Measurements from ENCODE around the gene SH3BGR. TPM values are rescaled to one million over a fixed set of nuclear protein-coding genes. Genes with fewer than 3 reads are reported as not detected.
A peak's percentile ranks its signal among the peaks of the same experiment; 100 is the strongest.

Gene SH3BGR
- total RNA-seq, 6 donors from 2014 or later: 3.9 to 25.1 (median 4.4) TPM; not detected in 2

GRCh38 chr21:39523399-39523798 is 71.6 kb downstream of the SH3BGR start:
- no peak overlapping the region for H3K4me3 ChIP-seq
- H3K27me3 ChIP-seq: no peaks in the 10 kb centered on the region
- TF ChIP-seq CTCF (IDR thresholded peaks at IDR 0.05) (no peak), POLR2AphosphoS5 (IDR thresholded peaks at IDR 0.05) (no peak), POLR2A (IDR thresholded peaks at IDR 0.05) (no peak), EP300 (IDR thresholded peaks at IDR 0.05) (no peak)
- H3K4me1 ChIP-seq: peaks cover 0 to 31% (median 17%) of the 10 kb centered on the region in 4 donors
- no peaks in the 10 kb centered on the region for H3K36me3 ChIP-seq
- DNase-seq (peak in 1 of 2 donors; percentile 72), ATAC-seq (ENCODE audit: low FRiP score in 2 of 2) (no peak)
- no peaks in the 10 kb centered on the region for H3K9me3 ChIP-seq
- H3K27ac ChIP-seq: no peak overlapping the region

- TF ChIP-seq CTCF (IDR thresholded peaks at IDR 0.05) (no peak), POLR2AphosphoS5 (IDR thresholded peaks at IDR 0.05) (no peak), EP300 (IDR thresholded peaks at IDR 0.05) (no peak), POLR2A (IDR thresholded peaks at IDR 0.05) (no peak)
- DNase-seq (no peak), ATAC-seq (ENCODE audit: low FRiP score in 2 of 2) (peak in 1 of 2 donors; percentile 4)
- Histone ChIP-seq H3K4me3 (no peak overlapping the region), H3K27ac (no peak overlapping the region), H3K4me1 (peaks cover 0 to 34% (median 17%) of the 10 kb centered on the region in 4 donors), H3K27me3 (no peaks in the 10 kb centered on the region), H3K36me3 (no peaks in the 10 kb centered on the region), H3K9me3 (no peaks in the 10 kb centered on the region)
- 86 to 91% methylated on average over 1 of the region's 1 CpG for WGBS, 2 donors
These were observed 72.1 kb downstream of the SH3BGR start for GRCh38 chr21:39523915-39524314.

GRCh38 chr21:39525129-39525528 is 73.4 kb downstream of the SH3BGR start:
- DNase-seq (peak in 1 of 2 donors; percentile 84), ATAC-seq (ENCODE audit: low FRiP score in 2 of 2) (peak; percentile 35 to 81)
- WGBS, 2 donors: 56 to 58% methylated on average over 3 of the region's 3 CpGs

GRCh38 chr21:39525601-39526000 is 73.8 kb downstream of the SH3BGR start:
- Histone ChIP-seq H3K4me1 (peaks cover 0 to 34% (median 19%) of the 10 kb centered on the region in 4 donors), H3K9me3 (no peaks in the 10 kb centered on the region), H3K36me3 (no peaks in the 10 kb centered on the region), H3K27me3 (no peaks in the 10 kb centered on the region), H3K27ac (no peak overlapping the region), H3K4me3 (no peak overlapping the region)
- DNase-seq (peak in 1 of 2 donors; percentile 22), ATAC-seq (ENCODE audit: low FRiP score in 2 of 2) (no peak)
- TF ChIP-seq POLR2AphosphoS5 (IDR thresholded peaks at IDR 0.05) (no peak), EP300 (IDR thresholded peaks at IDR 0.05) (no peak), CTCF (IDR thresholded peaks at IDR 0.05) (no peak), POLR2A (IDR thresholded peaks at IDR 0.05) (no peak)
- 85 to 100% methylated on average over 7 to 12 of the region's 12 CpGs for WGBS, 2 donors

More at GRCh38 chr21:39525129-39525528, 73.4 kb downstream of the SH3BGR start:
- no peaks in the 10 kb centered on the region for H3K27me3 ChIP-seq
- peaks cover 0 to 34% (median 19%) of the 10 kb centered on the region in 4 donors for H3K4me1 ChIP-seq
- no peaks in the 10 kb centered on the region for H3K36me3 ChIP-seq
- peak in 1 of 4 donors; percentile 64 for TF ChIP-seq EP300 (IDR thresholded peaks at IDR 0.05)
- no peak for TF ChIP-seq CTCF (IDR thresholded peaks at IDR 0.05)
- no peak for TF ChIP-seq POLR2A (IDR thresholded peaks at IDR 0.05)
- TF ChIP-seq POLR2AphosphoS5 (IDR thresholded peaks at IDR 0.05): peak in 1 of 2 donors; percentile 62
- H3K4me3 ChIP-seq: no peak overlapping the region
- H3K9me3 ChIP-seq: no peaks in the 10 kb centered on the region
- H3K27ac ChIP-seq: no peak overlapping the region

- 80 to 81% methylated on average over 5 of the region's 5 CpGs for WGBS, 2 donors
- Histone ChIP-seq H3K27ac (no peak overlapping the region), H3K36me3 (no peaks in the 10 kb centered on the region), H3K4me1 (peaks cover 0 to 34% (median 19%) of the 10 kb centered on the region in 4 donors), H3K27me3 (no peaks in the 10 kb centered on the region), H3K4me3 (no peak overlapping the region), H3K9me3 (no peaks in the 10 kb centered on the region)
- DNase-seq: no peak
- no peak for ATAC-seq (ENCODE audit: low FRiP score in 2 of 2)
- TF ChIP-seq EP300 (IDR thresholded peaks at IDR 0.05) (no peak), CTCF (IDR thresholded peaks at IDR 0.05) (no peak), POLR2AphosphoS5 (IDR thresholded peaks at IDR 0.05) (no peak), POLR2A (IDR thresholded peaks at IDR 0.05) (no peak)
These were observed 75.4 kb downstream of the SH3BGR start for GRCh38 chr21:39527067-39527595.

Measured in upper lobe of left lung (tissue), 6 donors.